ENCODE measurements around the gene TRMT1.

TRMT1 gene

DNA sequence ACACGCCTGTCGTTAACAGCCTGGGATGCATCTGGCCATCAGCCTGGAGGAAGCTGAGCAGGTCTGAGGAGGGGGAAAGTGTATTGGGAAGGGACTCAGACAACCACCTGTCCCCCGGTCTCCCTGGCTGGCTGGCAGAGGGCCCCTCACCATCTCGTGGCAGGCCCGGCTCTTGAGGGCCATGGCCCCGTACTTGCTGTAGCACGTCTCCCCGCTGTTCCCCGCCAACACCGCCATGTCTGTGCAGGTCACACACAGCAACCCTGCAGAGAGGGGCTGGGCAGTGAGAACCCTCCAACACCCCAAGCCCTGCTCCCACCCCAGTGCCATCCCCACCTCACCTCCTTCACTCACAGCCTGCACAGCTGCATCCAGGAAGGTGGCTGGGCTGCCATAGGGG is 4.0 kb downstream of the TRMT1 start:
- TF ChIP-seq, protein P1, sequence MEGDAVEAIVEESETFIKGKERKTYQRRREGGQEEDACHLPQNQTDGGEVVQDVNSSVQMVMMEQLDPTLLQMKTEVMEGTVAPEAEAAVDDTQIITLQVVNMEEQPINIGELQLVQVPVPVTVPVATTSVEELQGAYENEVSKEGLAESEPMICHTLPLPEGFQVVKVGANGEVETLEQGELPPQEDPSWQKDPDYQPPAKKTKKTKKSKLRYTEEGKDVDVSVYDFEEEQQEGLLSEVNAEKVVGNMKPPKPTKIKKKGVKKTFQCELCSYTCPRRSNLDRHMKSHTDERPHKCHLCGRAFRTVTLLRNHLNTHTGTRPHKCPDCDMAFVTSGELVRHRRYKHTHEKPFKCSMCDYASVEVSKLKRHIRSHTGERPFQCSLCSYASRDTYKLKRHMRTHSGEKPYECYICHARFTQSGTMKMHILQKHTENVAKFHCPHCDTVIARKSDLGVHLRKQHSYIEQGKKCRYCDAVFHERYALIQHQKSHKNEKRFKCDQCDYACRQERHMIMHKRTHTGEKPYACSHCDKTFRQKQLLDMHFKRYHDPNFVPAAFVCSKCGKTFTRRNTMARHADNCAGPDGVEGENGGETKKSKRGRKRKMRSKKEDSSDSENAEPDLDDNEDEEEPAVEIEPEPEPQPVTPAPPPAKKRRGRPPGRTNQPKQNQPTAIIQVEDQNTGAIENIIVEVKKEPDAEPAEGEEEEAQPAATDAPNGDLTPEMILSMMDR (IDR thresholded peaks at IDR 0.05; ENCODE audit: low read depth, low read length, missing control alignments) = no peak
- no peak overlapping the region for H3K4me3 ChIP-seq (ENCODE audit: low read depth, low read length)
- no peak for DNase-seq (ENCODE audit: low read depth)

DNA sequence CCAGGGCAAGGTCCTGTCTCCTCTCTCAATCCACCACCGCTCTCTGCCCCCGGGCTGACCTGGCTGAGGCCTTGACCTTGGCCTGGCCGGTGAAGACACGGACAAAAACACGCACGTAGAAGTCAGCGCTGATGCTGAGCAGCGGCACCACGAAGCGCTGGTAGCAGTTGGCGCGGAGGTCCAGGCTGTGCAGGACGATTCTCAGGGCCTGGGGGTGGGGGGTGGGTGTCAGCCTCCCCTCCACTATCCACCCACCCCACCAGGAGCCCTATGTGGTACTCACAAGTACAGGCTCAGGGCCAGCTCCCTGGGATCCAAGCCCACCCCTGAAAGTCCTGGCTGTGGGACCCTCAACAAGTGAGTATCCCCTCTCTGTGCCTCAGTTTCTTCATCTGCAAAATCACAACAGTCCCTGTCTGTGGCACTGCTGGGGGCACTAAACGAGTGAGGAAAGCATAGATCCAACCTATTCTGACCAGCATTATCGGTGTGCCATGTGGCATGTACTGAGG is 6.4 kb downstream of the TRMT1 start:
- TF ChIP-seq, protein P1 (IDR thresholded peaks at IDR 0.05; ENCODE audit: low read depth, low read length, missing control alignments) = no peak
- DNase-seq (ENCODE audit: low read depth) = no peak
- no peak overlapping the region for H3K4me3 ChIP-seq (ENCODE audit: low read depth, low read length)

GRCh38 chr19:13109361-13110098 is 7.0 kb downstream of the TRMT1 start:
- H3K4me3 ChIP-seq (ENCODE audit: low read depth, low read length) = no peak overlapping the region
- no peak for DNase-seq (ENCODE audit: low read depth)
- TF ChIP-seq, protein P1 (IDR thresholded peaks at IDR 0.05; ENCODE audit: low read depth, low read length, missing control alignments) = no peak

DNA sequence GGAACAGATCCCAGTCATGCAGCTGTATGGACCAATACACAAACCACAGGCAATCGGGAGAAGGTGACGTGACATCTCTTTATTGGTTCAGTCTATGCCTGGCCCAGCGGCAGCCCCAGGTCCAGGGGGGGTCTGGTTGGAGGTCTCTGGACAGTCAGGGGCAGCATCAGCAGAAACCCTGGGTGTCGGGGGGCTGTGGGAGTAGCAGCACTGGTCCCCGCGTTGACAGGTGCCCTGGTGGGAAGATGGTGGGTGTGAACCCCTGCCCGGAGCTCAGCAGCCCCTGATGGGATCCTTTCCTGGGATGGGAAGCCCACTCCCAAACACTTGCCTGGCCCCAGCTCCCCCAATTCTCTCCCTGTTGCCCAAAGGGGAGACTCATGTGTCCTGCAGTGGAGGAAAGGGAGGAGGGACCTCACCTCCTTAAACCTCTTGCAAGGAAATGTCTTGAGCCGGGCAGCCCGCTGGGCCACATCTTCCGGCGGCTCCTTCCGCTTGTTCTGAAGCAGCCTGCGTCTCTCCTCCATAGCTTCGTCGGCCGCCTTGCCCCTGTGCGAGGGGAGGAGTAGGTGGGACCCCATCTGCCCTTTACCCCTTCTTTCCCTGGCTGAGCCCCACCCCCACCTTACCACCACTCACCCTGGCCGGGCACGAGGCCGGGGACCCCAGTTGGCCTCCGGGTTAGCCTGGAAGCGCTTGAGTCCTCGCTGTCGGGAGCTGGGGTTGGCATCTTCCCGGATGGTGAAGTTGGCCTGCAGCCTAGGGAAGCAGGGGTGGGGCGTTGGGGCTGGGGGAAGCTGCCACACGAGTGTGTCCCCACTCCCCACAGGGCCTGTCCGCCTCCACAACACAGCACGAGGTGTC is 11.5 kb downstream of the TRMT1 start:
- TF ChIP-seq, protein P1 (IDR thresholded peaks at IDR 0.05; ENCODE audit: low read depth, low read length, missing control alignments) = no peak
- no peak for DNase-seq (ENCODE audit: low read depth)
- H3K4me3 ChIP-seq (ENCODE audit: low read depth, low read length) = peak overlapping the region; percentile 70

GRCh38 chr19:13104360-13104847 is 12.1 kb downstream of the TRMT1 start:
- TF ChIP-seq, protein P1 (IDR thresholded peaks at IDR 0.05; ENCODE audit: low read depth, low read length, missing control alignments) = peak; percentile 99
- H3K4me3 ChIP-seq (ENCODE audit: low read depth, low read length) = peak overlapping the region; percentile 70
- DNase-seq (ENCODE audit: low read depth) = no peak

DNA sequence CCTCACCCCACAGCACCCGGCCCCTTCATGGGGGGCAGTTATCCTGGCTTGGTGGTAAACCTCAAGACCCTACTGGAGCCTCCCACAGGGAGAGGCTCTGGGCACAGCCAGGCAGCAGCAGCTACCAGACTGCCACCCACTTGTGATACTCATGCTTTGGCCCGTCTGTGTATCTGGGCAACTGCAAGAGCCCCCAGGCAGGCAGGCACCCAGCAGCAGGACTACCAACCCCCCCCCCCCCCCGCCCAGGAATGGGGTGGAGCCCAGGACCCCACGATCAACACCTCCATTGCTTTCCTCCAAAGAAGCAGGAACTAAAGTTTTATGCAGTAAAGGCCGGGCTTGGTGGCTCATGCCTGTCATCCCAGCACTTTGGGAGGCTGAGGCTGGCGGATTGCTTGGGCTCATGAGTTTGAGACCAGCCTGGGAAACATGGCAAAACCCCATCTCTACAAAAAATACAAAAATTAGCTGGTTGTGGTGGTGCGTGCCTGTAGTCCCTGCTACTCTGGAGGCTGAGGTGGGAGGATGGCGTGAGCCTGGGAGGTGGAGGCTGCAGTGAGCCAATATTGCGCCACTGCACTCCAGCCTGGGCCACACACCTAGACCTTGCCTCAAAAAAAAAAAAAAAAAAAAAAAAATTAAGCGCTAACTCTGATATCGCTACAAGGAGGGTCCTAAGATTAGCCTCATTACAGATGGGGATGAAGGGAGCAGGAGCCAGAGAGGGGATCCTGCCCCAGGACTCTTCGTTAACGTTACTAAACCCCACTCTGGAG is 12.8 kb downstream of the TRMT1 start:
- TF ChIP-seq, protein P1 (IDR thresholded peaks at IDR 0.05; ENCODE audit: low read depth, low read length, missing control alignments) = no peak
- peak overlapping the region; percentile 70 for H3K4me3 ChIP-seq (ENCODE audit: low read depth, low read length)

More for the DNA sequence above, 12.8 kb downstream of the TRMT1 start:
- no peak for DNase-seq (ENCODE audit: low read depth)

Data from GM12864 (cell line).